Measurements from ENCODE around the gene TAS2R5. TPM values are rescaled to one million over a fixed set of nuclear protein-coding genes. Genes with fewer than 3 reads are reported as not detected.
"Not testable (repeated sequence)": the region's sequence is repeated elsewhere in the genome, so short reads cannot be mapped to it uniquely, and the experiment has no call there.

Gene TAS2R5
- total RNA-seq, 1 donor, result 1.4 TPM

DNA sequence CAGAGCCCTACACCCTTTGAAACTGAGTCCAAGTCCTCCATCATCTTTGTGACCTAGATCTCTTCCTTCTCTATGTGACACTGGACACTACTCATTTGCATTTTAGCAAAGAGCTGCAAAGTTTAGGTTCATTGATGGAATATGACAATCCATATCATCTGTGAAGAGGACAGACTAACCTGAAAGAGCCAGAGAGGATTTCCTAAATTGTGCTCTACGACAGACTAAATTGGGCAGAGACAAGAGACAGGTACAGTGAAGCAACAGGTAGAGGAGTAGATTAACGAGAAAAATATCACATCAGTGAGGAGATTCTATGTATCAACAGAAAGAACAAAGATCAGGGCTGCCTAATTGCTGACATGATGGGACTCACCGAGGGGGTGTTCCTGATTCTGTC, 26.2 kb upstream of the TAS2R5 start, which contains the start of gene TAS2R3:
TSS of gene TAS2R3 (plus strand) at position 301 of the 400 bp plus-strand sequence. CDS start at position 363, 62 bp downstream.
- TF ChIP-seq, protein P1, sequence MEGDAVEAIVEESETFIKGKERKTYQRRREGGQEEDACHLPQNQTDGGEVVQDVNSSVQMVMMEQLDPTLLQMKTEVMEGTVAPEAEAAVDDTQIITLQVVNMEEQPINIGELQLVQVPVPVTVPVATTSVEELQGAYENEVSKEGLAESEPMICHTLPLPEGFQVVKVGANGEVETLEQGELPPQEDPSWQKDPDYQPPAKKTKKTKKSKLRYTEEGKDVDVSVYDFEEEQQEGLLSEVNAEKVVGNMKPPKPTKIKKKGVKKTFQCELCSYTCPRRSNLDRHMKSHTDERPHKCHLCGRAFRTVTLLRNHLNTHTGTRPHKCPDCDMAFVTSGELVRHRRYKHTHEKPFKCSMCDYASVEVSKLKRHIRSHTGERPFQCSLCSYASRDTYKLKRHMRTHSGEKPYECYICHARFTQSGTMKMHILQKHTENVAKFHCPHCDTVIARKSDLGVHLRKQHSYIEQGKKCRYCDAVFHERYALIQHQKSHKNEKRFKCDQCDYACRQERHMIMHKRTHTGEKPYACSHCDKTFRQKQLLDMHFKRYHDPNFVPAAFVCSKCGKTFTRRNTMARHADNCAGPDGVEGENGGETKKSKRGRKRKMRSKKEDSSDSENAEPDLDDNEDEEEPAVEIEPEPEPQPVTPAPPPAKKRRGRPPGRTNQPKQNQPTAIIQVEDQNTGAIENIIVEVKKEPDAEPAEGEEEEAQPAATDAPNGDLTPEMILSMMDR (IDR thresholded peaks at IDR 0.05; ENCODE audit: insufficient read depth, low read length), result no peak
- DNase-seq (ENCODE audit: low read depth), result no peak
- no peak within 1 kb of the TSS for H3K4me3 ChIP-seq (ENCODE audit: low read depth, low read length)

DNA sequence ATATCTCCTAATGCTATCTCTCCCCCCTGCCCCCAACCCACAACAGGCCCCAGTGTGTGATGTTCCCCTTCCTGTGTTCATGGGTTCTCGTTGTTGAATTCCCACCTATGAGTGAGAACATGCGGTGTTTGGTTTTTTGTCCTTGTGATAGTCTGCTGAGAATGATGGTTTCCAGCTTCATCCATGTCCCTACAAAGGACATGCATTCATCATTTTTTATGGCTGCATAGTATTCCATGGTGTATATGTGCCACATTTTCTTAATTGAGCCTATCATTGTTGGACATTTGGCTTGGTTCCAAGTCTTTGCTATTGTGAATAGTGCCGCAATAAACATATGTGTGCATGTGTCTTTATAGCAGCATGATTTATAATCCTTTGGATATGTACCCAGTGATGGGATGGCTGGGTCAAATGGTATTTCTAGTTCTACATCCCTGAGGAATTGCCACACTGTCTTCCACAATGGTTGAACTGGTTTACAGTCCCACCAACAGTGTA, 19.9 kb upstream of the TAS2R5 start:
- not testable (repeated sequence) for DNase-seq (ENCODE audit: low read depth); H3K4me3 ChIP-seq (ENCODE audit: low read depth, low read length)

DNA sequence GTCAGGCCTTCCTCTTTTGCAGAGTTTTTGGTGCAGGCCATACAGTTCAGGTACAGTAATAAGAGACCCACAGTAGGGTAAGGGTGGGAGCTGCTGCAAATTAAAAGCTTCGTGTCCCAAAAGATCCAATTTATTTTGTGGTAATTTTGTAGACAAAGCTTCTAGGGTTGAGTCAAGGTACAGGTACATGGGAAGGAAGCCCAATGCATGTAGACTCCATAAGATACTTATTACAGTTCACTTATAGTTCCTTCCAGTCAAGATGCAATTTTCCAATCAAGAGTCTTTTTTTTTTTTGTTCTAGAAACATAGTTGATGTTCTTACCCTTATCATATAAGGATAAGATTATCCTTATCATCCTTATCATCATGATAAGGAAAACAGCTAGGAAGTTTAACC, 13.6 kb upstream of the TAS2R5 start, which contains the start of gene TAS2R4:
TSS of gene TAS2R4 (plus strand) at position 301 of the 400 bp plus-strand sequence. CDS start 1,815 bp downstream, outside the sequence.
- DNase-seq (ENCODE audit: low read depth), result no peak
- TF ChIP-seq, protein P1 (IDR thresholded peaks at IDR 0.05; ENCODE audit: insufficient read depth, low read length), result no peak

DNA sequence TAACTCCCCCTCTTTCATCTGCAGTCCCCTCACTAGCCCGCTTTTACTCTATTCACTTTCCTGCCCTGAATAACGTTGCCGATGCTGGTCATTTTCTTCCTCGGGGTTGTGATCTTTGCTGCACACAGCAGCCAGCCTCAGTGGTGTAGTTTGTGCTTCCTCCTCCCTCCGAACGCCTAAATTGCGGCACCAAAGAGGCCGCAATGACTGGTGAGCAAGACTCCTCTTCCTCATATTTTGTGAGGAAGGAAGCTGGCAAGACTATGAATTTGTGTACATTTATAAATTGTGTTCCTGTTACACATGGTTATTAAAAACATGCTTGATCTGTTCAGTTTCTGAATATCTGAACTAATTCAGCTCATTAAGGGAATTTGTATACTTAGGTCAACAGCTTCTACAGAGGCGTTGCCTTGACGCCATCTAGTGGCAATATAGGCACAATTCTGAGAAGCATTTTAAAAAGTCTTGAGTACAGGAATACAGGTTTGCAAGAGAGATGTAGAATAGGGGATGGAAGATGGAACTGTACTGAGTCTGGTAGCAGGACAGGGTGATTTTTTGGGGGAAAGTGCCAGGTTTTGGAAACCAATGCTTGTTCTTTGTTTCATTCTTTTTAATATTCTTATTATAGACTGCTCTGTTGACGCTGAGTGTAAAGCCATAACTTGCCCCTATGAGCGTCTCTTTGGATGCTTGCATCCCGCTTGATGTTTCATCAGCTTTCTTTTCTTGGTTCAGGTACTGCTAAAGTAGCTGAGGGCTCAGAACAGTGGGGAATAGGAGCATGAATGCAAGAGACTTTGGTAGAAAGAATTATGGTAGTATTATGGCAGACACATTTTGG, 4.1 kb upstream of the TAS2R5 start:
- peak; percentile 62 for DNase-seq (ENCODE audit: low read depth)
- TF ChIP-seq, protein P1 (IDR thresholded peaks at IDR 0.05; ENCODE audit: insufficient read depth, low read length), result peak; percentile 78
- no peak overlapping the region for H3K4me3 ChIP-seq (ENCODE audit: low read depth, low read length)

More for the DNA sequence above, 13.6 kb upstream of the TAS2R5 start, which contains the start of gene TAS2R4:
- no peak within 1 kb of the TSS for H3K4me3 ChIP-seq (ENCODE audit: low read depth, low read length)

DNA sequence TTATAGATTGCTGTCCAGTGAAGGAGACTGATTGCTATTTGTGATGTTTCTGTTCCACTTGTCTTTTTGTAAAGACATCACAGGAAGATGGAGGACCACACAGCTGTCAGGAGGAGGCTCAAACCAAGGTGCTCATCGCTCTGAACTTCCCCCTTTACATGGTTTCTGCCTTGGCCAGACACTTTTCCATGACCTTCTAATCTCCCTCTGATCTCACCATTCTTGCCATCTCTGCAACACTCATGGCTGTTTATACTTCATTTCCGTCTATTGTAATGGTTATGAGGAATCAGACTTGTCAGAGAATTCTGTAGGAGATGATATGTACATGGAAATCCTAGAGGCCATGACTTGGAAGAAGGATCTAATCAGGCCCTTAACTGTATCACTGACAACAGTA, 1.7 kb upstream of the TAS2R5 start:
- TF ChIP-seq, protein P1 (IDR thresholded peaks at IDR 0.05; ENCODE audit: insufficient read depth, low read length), result no peak
- no peak for DNase-seq (ENCODE audit: low read depth)
- no peak overlapping the region for H3K4me3 ChIP-seq (ENCODE audit: low read depth, low read length)

DNA sequence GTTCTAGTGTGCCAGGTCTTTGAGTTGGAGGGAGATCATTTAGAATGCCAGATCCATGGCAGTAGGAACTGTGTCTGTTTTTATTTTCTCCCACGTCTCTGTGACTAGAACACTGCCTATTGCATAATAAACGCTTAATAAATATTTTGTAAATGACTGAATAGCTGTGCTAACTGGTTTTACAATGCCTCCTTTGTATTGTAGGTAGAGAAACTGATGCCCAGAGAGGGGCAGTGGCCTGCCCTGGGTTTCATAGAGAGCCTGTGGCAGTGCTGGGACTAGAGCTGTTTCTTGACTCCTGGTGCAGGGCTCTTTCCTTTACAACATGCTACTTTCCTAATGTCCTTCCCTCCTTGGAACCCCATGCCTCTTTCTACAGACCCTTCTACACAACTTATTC, 2.5 kb downstream of the TAS2R5 start:
- DNase-seq (ENCODE audit: low read depth), result no peak
- H3K4me3 ChIP-seq (ENCODE audit: low read depth, low read length), result no peak overlapping the region
- TF ChIP-seq, protein P1 (IDR thresholded peaks at IDR 0.05; ENCODE audit: insufficient read depth, low read length), result no peak

DNA sequence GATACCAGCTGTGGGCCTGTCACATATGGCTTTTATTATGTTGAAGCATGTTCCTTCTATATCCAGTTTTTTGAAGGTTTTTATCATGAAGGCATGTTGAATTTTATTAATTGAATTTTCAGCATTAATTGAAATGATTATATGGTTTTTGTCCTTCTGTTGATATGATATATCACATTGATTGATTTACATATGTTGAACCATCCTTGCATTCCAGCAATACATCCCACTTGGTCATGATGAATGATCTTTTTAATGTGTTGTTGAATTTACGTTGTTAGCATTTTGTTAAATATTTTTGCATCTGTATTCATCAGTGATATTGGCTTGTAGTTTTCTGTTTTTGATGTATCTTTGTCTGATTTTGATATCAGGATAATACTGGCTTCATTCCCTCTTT, 30.1 kb downstream of the TAS2R5 start:
- TF ChIP-seq, protein P1 (IDR thresholded peaks at IDR 0.05; ENCODE audit: insufficient read depth, low read length), result no peak
- DNase-seq (ENCODE audit: low read depth), result no peak
- H3K4me3 ChIP-seq (ENCODE audit: low read depth, low read length), result no peak overlapping the region

DNA sequence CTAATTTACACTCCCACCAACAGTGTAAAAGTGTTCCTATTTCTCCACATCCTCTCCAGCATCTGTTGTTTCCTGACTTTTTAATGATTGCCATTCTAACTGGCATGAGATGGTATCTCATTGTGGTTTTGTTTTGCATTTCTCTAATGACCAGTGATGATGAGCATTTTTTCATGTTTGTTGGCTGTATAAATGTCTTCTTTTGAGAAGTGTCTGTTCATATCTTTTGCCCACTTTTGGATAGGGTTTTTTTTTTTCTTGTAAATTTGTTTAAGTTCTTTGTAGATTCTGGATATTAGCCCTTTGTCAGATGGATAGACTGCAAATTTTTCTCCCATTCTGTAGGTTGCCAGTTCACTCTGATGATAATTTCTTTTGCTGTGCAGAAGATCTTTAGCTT, 32.4 kb downstream of the TAS2R5 start:
- not testable (repeated sequence) for DNase-seq (ENCODE audit: low read depth); H3K4me3 ChIP-seq (ENCODE audit: low read depth, low read length)
